SH-SY5Y (cell line): Measurements from ENCODE around the gene PLEKHG4B.

Experiments used
- GATA2 ChIP-seq: IDR thresholded peaks from 2 replicates; pipeline ENCODE4 v1.6.1; 2011; ENCODE audit warnings: mild to moderate bottlenecking, low read depth, low read length
- GATA3 ChIP-seq: IDR thresholded peaks from 2 replicates; pipeline ENCODE4 v1.6.1; 2011; ENCODE audit warnings: low read depth, mild to moderate bottlenecking, low read length, moderate library complexity

DNA sequence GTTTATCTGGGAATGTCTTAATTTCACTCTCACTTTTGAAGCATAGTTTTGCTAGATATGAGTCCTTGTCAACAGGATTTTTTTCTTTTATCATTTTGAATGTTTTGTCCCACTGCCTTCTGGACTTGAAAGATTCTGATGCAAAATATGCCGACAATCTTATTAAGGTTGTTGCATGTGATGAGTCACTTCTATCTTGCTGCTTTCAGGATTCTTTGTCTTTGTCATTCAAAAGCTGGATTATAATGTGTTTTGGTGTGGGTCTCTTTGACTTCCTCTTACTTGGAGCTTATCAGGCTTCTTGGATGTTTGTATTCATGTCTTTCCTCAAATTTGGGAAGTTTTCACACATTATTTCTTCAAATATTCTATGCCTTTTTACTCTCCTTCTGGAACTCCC lies 33.8 kb downstream of the PLEKHG4B start:
- TF ChIP-seq GATA2 (no peak), GATA3 (no peak)
